H54 (cell line): ENCODE measurements around the gene GPATCH2.
"Not testable (repeated sequence)": the region's sequence is repeated elsewhere in the genome, so short reads cannot be mapped to it uniquely, and the experiment has no call there.

Experiments used
- DNase-seq: peaks from one replicate; pipeline ENCODE4 v3.0.0; 2011; ENCODE audit warnings: low spot score, mixed read lengths; ENCODE audit not compliant: insufficient read length
- FAIRE-seq: peaks from 3 replicates; lab custom pipeline; 2011; peaks lifted over from hg19 to GRCh38; lab: Jason Lieb, UNC
- POLR2A ChIP-seq: IDR thresholded peaks from 2 replicates; pipeline ENCODE4 v1.6.1; 2011; ENCODE audit warnings: low read depth, mild to moderate bottlenecking, low read length

Gene GPATCH2

DNA sequence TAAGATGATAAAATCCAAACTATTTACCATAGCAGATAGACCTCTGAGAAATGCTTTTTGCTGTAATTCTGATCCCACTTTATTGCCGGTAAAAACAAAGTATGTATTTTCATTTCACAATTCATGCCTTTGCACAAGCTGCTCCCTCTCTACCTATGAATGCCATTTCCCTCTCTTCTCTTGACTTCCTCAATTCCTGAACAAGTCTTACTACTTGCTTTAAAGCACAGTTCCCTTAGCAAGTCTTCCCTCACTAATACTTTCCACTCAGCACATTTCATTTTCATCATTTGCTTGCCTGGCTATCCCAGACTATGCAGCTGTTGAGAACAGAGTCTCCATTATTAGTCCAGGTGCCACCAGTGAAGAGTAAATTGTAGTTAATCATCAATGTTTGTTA is 13.8 kb downstream of the GPATCH2 start:
- FAIRE-seq: no peak
- no peak for TF ChIP-seq POLR2A
- no peak for DNase-seq

DNA sequence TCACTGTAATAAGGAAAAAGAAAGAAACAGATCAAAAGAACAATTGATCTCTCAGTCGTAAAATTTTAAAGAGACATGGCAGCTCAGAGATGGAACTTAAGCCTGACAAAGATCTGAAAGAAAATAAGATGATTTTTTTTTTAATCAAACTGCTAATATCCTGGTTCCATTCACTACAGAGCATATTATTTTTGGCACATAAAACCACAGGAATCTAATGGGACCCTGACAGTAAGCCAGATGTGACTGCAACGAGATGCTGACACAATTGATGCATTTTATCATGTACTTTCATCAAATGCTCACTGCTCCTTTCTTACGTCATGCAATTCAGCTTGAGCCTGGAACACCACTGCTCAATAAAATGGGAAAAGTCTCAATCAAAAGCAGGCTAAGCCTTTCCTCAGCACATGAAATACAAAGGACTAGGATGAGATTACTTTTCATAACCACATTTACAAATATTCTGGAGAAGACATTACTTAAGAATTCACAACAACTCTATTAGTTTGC is 16.6 kb downstream of the GPATCH2 start:
- DNase-seq: no peak
- no peak for FAIRE-seq
- no peak for TF ChIP-seq POLR2A

DNA sequence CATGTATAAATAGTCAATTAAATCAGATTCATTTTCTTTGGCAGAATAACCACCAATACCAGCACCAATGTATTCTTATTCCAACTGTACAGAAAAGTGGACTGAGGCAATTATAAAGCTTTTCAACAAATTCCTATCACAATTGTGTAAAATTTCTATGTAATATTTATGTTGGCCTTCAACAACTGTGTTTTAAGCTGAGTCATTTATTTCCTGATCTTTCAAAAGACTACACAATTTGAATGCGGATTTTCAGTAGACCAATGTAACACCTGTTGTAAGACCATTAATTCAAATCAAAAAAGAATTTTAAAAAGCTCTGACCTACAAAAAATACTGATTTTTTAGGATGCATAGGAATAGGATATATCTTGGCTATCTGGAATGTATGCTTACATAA is 25.5 kb downstream of the GPATCH2 start:
- no peak for FAIRE-seq
- no peak for DNase-seq
- no peak for TF ChIP-seq POLR2A

DNA sequence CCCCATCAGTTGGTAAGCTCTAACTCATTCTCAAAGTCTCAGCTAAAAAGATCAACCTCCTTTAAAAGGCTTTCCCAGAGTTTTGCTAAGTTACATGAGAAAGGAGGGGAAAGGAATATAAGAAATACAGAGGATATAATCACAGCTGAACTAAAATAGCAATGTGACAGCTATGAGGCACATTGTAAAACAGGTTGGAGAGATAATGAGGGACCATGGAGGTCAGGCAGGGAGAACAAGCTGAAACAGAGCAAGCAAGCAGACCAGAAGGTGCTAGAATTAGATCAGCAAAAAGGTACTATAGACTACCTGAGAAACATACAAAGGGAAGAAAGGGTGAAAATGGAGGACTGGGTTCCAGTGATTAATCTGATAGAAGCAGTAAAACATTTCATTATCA is 28.5 kb downstream of the GPATCH2 start:
- no peak for TF ChIP-seq POLR2A
- DNase-seq (no peak), FAIRE-seq (no peak)

DNA sequence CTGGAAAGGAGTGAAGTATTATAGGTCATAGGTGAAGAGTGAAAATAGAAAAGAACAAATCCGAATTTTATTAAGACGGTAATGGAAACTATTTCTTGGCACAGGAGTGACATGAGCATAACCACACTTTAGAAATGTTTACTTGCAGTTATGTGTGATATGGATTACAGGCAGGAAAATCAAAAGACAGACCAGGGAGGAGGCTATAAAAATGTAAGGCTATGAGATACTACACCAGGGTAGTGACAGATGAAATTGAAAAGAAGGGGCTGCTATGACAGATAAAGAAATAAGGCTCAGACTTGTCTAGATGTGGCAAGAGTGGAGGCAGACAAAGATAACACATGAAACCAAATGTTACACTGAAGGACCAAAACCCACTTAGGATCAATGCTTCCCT is 31.7 kb downstream of the GPATCH2 start:
- no peak for DNase-seq
- no peak for FAIRE-seq
- no peak for TF ChIP-seq POLR2A

DNA sequence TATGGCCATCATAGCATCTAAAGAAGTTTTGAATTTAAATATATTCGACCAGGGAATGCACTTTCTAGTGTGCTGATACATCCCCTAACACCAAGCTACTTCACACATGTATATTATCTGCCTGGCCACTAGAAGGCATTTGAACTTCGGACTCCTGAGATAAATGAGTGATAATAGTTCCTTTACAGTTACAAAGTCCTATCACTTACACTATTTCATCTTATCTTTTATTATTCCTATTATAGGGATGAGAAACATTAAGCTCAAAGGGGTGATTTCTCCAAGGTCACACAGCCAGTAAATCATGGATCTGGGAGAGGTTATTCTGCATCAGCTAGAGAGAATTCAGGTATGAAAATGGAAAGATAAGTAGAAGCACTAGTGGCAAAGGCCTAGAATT is 40.3 kb downstream of the GPATCH2 start:
- no peak for DNase-seq
- no peak for TF ChIP-seq POLR2A
- FAIRE-seq: no peak

DNA sequence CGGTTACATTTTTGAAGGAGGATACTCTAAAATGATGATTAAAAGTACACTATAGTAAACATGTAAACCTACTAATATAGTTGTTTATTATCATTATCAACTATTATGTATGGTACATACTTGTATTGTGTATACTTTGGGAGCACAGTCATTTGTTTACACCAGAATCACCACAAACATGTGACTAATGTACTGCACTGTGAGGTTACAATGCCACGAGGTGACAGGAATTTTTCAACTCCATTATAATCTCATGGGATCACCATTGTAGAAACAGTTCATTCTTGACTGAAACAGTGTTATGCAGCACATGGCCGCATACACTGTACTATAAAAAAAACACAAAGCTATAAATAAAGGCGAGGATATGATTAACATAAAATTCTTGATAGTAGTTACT is 44.3 kb downstream of the GPATCH2 start:
- TF ChIP-seq POLR2A: no peak
- FAIRE-seq (no peak), DNase-seq (no peak)

DNA sequence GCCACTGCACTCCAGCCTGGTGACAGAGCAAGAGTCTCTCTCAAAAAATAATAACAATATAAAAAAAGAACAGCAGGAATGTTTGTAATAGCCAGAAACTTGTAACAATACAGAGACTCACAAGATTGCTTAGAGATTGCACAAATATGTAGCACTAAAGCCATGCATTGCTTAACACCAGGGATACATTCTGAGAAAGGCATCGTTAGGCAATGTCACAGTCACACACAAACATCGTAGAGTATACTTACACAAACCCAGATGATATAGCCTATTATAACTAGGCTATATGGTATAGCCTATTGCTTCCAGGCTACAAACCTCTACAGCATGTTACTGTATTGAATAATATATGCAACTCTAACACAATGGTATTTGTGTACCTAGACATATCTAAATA is 45.3 kb downstream of the GPATCH2 start:
- TF ChIP-seq POLR2A: no peak
- FAIRE-seq: no peak
- no peak for DNase-seq

DNA sequence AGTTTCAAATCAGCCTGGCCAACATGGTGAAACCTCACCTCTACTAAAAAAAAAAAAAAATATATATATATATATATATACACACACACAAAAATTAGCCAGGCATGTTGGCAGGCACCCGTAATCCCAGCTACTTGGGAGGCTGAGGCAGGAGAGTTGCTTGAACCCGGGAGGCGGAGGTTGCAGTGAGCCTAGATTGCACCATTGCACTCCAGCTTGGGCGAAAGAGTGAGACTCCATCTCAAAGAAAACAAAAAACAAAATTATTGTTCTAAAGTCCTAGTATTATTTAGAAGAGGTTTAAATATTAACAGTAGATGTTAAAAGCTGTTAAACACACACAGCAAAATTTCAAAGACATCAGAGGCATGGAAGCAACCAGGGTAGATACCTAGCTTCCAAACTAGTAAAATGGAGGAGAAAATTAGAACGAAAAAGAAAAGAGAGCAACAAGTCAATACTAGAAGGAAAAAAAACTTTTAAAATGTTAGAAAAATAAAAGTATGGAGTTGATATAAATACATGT is 46.5 kb downstream of the GPATCH2 start:
- FAIRE-seq, DNase-seq: not testable (repeated sequence)

DNA sequence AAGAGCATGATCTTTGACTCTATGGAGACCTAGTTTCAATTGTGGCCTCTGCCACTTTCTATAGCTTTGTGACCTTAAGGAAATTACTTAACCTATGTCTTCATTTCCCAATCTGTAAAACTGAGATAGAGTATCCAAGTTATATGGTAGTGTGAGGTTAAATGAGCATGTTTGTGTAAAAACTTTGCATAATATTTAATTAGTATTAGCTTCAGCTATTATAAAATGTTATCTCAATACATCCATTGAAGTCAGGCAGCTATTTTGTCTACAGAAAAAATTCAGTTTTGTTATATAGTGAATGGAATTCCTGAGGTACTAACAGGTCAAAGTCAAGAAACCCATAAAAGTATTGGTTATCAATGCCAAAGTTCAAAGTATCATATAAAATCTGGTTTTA is 53.6 kb downstream of the GPATCH2 start:
- no peak for TF ChIP-seq POLR2A
- DNase-seq: no peak
- no peak for FAIRE-seq

DNA sequence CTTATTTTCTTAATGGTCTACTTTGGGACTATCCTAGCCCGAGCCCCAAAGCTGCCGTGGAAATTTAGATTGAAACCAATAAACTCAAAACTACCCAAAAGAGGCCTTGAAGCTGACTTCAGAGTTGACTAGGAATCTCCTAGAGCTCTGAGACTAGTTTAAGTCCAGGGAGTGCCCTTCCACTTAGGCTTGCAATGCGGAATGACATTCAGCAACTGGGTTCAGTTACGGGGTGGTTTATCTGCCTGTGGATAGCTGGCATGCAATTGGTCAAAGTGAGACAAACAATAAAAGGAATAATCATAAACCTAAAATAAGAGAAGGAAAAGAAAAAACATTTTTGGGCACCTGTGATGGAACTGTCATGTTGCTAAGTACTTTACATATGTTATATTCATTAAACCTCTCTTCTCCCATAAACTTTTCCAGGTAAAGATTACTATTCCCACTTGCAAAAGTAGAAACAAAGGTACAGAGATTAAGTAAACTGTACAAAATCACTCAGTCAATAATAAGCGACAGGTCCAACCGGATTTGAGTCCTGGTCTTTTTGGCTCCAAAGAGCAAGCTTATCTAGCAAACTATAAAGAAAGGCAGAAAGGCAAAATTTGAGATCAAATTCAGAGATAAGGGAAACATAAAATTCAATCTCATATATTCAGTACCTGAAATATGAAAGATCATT is 56.5 kb downstream of the GPATCH2 start:
- DNase-seq: no peak
- no peak for TF ChIP-seq POLR2A
- FAIRE-seq: no peak

DNA sequence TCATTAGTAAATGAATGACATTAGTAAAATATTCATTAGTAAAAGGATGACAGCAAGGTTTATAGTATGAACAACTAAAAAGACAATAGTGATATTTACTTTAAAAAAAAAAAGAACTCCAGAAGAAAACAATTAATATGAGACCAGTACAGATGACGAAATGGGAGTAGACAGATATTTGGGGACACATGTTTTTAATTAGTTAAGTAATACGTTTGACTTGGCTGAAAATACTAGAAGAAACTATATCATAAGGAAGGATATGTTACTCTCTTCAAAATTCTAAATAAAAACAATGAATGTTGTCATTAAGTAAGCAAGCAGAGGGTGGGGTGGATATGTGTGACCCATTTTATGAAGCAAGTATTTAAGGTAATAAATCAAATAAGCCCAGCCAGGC is 61.9 kb downstream of the GPATCH2 start:
- TF ChIP-seq POLR2A: no peak
- FAIRE-seq: no peak
- no peak for DNase-seq

DNA sequence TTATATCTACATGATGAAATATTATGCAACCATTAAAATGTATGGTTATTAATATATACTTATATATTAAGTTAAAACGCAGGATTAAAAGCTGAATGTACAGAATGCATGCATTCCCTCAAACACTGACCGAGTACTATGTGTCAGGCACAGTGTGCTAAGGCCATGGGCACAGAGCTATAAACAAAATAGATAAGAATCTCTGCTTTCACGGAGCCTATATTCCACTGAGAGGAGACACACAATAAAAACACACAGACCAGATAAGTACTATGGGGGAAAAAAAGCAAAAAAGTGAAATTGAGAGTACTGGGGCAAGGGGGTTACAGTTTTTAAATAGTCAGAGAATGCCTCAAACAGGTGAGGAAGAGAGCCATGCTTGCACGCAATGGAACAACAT is 62.7 kb downstream of the GPATCH2 start:
- no peak for DNase-seq
- TF ChIP-seq POLR2A: no peak
- no peak for FAIRE-seq

DNA sequence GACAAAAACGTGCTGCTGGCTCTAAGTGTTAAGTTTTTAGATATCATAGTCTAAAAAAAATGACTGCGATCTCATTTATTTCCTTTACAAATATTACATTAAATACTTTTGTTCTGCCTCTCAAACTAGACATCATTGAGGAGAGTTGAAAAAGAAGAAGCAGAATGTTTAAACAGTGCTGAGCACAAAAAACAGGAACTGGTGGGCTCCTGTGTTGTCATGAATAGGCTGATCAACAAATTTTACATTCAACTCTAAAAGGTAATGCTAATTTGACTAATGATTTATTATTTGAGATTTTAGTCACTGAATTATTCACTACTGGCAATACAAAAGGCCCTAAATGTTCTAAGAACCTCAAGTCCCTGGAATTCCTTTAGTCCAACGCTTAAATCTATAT is 66.1 kb downstream of the GPATCH2 start:
- no peak for TF ChIP-seq POLR2A
- FAIRE-seq (no peak), DNase-seq (no peak)

DNA sequence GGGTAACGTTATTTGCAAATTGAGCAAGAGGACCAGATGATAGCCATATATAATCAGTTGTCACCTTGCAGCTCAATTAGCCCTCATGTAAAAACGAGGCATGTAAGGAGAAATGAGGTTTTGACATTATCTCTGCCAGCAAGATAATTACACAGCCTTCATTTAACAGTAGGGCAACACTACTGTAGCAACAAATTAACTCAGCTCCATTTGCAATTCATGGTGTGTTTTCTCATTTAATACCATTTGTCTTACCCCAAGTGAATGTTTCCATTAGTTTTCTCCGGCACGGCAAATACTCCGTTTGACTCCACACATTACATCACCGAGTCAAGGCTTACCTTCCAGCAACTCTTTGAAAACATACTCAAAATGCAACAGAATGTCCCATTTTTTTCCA is 66.7 kb downstream of the GPATCH2 start:
- no peak for FAIRE-seq

More for the DNA sequence above, 66.7 kb downstream of the GPATCH2 start:
- no peak for TF ChIP-seq POLR2A
- no peak for DNase-seq
